Right atrium auricular region (tissue), 2 donors: Measurements from ENCODE around the gene CLTA. TPM values are rescaled to one million over a fixed set of nuclear protein-coding genes. Genes with fewer than 3 reads are reported as not detected.

ENCODE experiments used
- DNase-seq: peaks from one replicate; pipeline ENCODE4 v3.0.0-alpha.2; 2019; ENCODE audit warnings: low spot score
- H3K27ac ChIP-seq, 2 donors: fragments of 200-600 bp; sonication (generic); 1 replicate in 1 of 2; 2 replicates in 1 of 2; pipeline ENCODE4 v1.5.1; 2016 to 2019
- H3K27me3 ChIP-seq, 2 donors: fragments of 200-600 bp; sonication (generic); one replicate each; pipeline versions ENCODE4 v1.5.1 to v1.6.0; 2017 to 2019
- H3K36me3 ChIP-seq: fragments of 200-600 bp; sonication (generic); one replicate; pipeline ENCODE4 v1.5.1; 2016
- H3K4me1 ChIP-seq, 2 donors: fragments of 200-600 bp; sonication (generic); one replicate each; pipeline versions ENCODE4 v1.5.1 to v1.6.0; 2017 to 2019
- H3K4me3 ChIP-seq, 2 donors: fragments of 200-600 bp; sonication (generic); 1 replicate in 1 of 2; 2 replicates in 1 of 2; pipeline ENCODE4 v1.5.1; 2017 to 2019; ENCODE audit warnings: mild to moderate bottlenecking in 1 of 2, moderate library complexity in 1 of 2
- H3K9me3 ChIP-seq, 2 donors: fragments of 200-600 bp; sonication (generic); one replicate each; pipeline ENCODE4 v1.5.1; 2019
- total RNA-seq, 2 donors: library from RNA; depleted of rRNA; stranded (reverse); fragments of >200 nt; gene quantifications; one replicate each; pipeline ENCODE4 v1.1.0, GENCODE V29; 2016
- TF ChIP-seq, protein P1 (sequence below), 2 donors: fragments of 200-600 bp; sonication (generic); IDR thresholded peaks; one replicate each; pipeline ENCODE4 v1.5.1; 2019; ENCODE audit warnings: antibody characterized with exemption in 2 of 2

The CLTA gene
- total RNA-seq, 2 donors from 2014 or later: 67.2 to 87.7 TPM

DNA sequence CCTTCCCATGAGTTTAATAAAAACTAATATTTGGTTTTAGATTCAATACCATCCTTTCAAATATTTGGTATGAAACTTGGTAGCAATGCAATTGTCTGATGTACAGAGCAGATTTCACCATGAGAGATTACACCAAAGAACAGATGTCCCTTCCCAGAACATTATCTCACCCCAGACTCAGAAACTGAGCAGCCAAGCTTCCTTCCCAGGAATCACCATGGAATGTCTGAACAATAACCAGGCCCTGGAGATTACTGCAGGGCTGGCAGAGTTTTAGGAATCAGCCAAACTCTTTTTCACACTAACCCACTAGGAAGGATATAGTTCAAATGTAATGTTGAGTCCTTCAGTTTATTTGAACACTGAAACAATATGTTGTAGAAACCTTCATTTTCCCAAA lies 23.9 kb downstream of the CLTA start:
- Histone ChIP-seq H3K27ac (peak overlapping the region; percentile 3 to 21), H3K9me3 (no peaks in the 10 kb centered on the region), H3K27me3 (no peaks in the 10 kb centered on the region), H3K4me1 (peaks cover 0 to 70% of the 10 kb centered on the region in 2 donors), H3K4me3 (no peak overlapping the region), H3K36me3 (peaks cover 33% of the 10 kb centered on the region)
- no peak for DNase-seq
- TF ChIP-seq, protein P1, sequence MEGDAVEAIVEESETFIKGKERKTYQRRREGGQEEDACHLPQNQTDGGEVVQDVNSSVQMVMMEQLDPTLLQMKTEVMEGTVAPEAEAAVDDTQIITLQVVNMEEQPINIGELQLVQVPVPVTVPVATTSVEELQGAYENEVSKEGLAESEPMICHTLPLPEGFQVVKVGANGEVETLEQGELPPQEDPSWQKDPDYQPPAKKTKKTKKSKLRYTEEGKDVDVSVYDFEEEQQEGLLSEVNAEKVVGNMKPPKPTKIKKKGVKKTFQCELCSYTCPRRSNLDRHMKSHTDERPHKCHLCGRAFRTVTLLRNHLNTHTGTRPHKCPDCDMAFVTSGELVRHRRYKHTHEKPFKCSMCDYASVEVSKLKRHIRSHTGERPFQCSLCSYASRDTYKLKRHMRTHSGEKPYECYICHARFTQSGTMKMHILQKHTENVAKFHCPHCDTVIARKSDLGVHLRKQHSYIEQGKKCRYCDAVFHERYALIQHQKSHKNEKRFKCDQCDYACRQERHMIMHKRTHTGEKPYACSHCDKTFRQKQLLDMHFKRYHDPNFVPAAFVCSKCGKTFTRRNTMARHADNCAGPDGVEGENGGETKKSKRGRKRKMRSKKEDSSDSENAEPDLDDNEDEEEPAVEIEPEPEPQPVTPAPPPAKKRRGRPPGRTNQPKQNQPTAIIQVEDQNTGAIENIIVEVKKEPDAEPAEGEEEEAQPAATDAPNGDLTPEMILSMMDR (IDR thresholded peaks at IDR 0.05): no peak

DNA sequence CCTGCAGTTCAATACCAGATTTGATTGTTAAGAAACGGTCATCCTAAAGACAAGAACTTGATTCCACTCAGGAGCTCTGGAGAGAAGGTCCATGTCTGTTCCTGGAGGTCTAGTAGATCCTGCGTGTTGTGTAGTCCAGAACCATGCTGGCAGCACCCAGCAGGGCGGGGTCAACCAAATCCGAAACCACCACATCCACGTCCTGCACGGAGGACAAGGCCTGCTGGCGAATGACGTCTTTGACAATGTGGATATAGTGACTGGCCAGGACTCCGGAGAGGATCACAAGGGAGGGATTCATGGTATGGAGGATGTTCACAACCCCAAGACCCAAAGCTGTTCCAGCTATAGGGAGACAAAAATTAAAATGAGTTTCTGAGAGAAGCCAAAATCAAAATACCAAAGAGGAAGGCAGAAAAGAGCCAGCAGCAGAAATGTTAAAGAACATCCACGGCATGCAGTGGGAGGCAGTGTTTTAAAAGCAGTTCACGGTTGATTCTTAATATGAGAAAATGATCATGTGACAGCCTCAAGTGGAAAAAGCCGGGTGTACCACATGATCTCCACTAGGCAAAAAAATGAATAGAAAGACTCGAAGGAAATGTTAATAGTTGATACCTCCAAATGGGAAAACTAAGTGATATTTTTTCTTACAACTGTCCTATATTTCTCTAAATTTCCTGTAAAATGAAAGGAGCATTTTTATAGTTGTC lies 26.7 kb downstream of the CLTA start:
- no peaks in the 10 kb centered on the region for H3K27me3 ChIP-seq
- TF ChIP-seq, protein P1 (IDR thresholded peaks at IDR 0.05): no peak
- no peak overlapping the region for H3K27ac ChIP-seq
- H3K9me3 ChIP-seq: peaks cover 0 to 1% of the 10 kb centered on the region in 2 donors
- H3K36me3 ChIP-seq: peaks cover 54% of the 10 kb centered on the region
- H3K4me1 ChIP-seq: peaks cover 0 to 44% of the 10 kb centered on the region in 2 donors
- no peak for DNase-seq
- no peak overlapping the region for H3K4me3 ChIP-seq

DNA sequence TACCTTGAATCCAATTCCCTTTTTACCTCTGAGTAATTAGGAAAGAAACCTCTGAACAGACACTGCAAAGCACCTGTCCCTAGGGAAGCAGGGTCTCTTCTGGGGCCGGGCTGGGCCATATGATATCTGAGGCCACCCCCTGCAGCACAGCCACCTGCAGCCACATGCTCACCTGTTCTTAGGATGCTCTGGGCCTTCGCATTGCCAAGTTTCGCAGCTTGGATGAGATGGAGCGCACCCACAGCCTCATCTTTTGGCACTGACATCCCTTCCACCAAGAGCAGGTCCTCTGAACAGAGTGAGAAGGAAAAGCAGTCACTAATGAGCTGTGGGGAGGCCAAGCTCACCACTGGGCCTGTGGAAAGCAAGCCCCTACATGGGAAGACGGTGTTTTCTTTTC lies 27.3 kb downstream of the CLTA start:
- H3K9me3 ChIP-seq: peaks cover 0 to 6% of the 10 kb centered on the region in 2 donors
- H3K36me3 ChIP-seq: peaks cover 60% of the 10 kb centered on the region
- H3K27me3 ChIP-seq: no peaks in the 10 kb centered on the region
- no peak overlapping the region for H3K27ac ChIP-seq
- no peak for DNase-seq
- no peak overlapping the region for H3K4me3 ChIP-seq
- H3K4me1 ChIP-seq: peaks cover 0 to 38% of the 10 kb centered on the region in 2 donors
- TF ChIP-seq, protein P1 (IDR thresholded peaks at IDR 0.05): no peak

DNA sequence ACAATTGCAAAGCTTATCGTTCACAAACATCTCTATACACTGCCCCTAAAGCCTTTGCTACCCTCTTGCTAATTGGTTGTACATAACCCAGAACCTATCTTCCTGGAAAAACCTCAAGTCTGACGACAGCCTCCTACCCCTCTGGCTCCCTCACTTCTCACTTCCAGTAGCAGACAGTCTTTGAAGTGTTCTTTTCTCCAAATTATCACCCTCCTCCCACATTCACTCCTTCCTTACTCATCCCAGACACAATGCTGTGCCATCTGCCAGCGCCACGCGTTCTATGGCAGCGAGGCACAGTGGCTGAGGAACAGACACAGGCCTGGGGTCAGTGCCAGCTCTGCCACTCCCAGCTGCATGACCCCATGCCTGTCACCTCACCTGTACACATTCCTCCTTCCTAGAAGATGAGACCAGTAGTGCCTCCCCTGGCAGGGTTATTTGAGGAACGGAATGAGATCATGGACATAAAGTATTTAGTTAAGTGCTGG lies 27.7 kb downstream of the CLTA start:
- Histone ChIP-seq H3K36me3 (peaks cover 64% of the 10 kb centered on the region), H3K27me3 (no peaks in the 10 kb centered on the region), H3K27ac (no peak overlapping the region), H3K4me3 (no peak overlapping the region), H3K4me1 (peaks cover 0 to 33% of the 10 kb centered on the region in 2 donors), H3K9me3 (peaks cover 0 to 6% of the 10 kb centered on the region in 2 donors)
- TF ChIP-seq, protein P1 (IDR thresholded peaks at IDR 0.05): no peak
- DNase-seq: no peak

DNA sequence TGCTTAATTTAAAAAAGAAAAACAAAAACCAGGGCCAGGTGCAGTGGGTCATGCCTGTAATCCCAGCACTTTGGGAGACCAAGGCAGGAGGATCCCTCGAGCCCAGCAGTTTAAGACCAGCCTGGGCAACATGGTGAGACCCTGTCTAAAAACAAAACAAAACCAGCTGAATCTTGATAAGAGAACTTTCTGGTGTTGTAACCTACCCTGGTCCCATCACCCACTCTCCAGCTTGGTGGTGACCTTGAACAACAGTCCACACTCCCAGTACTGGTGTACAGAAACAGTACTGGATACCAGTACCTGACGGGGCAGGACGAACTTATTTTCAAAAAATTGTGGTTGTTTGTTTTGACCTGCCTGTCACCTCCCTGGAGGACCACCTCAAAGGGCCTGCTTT lies 30.9 kb downstream of the CLTA start:
- Histone ChIP-seq H3K9me3 (peaks cover 0 to 6% of the 10 kb centered on the region in 2 donors), H3K36me3 (peaks cover 91% of the 10 kb centered on the region)
- TF ChIP-seq, protein P1 (IDR thresholded peaks at IDR 0.05): no peak

More for the DNA sequence above, 30.9 kb downstream of the CLTA start:
- Histone ChIP-seq H3K4me1 (peaks cover 0 to 5% of the 10 kb centered on the region in 2 donors), H3K27me3 (no peaks in the 10 kb centered on the region), H3K4me3 (no peak overlapping the region), H3K27ac (no peak overlapping the region)
- DNase-seq: no peak
